Ovary (tissue), 3 donors: Measurements from ENCODE around the gene LPCAT3.

ENCODE experiments used
- CTCF ChIP-seq, 3 donors: fragments of 450-650 bp in 2 of 3; fragments of 200-600 bp in 1 of 3; IDR thresholded peaks; one replicate each; pipeline versions ENCODE4 v1.5.1 to v1.8.0; 2016 to 2022; ENCODE audit warnings: antibody characterized with exemption in 3 of 3, mild to moderate bottlenecking in 1 of 3
- EP300 ChIP-seq: sonication (generic); formaldehyde crosslinking; IDR thresholded peaks from one replicate; pipeline ENCODE4 v1.6.1; 2017; ENCODE audit warnings: antibody characterized with exemption
- donor health status: DM: no; HTN: no; CAD: no.

DNA sequence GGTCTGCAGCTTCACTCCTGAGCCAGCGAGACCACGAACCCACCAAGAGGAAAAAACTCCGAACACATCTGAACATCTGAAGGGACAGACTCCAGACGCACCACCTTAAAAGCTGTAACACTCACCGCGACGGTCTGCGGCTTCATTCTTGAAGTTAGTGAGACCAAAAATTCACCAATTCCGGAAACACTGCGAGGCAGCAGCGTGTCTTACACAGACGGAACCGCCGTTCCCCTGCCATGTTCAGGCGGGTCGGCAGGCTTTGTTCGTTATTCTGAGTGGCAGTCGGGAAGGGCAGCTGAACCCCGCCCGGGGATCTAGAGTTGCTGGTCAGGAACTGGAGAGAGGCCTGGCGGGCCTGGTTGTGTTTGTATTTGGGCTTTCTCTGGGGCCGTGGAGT is 20.3 kb upstream of the LPCAT3 start:
- TF ChIP-seq CTCF (IDR thresholded peaks at IDR 0.05), result no peak
- TF ChIP-seq EP300, result no peak
